ENCODE results near the gene TARBP1.

DNA sequence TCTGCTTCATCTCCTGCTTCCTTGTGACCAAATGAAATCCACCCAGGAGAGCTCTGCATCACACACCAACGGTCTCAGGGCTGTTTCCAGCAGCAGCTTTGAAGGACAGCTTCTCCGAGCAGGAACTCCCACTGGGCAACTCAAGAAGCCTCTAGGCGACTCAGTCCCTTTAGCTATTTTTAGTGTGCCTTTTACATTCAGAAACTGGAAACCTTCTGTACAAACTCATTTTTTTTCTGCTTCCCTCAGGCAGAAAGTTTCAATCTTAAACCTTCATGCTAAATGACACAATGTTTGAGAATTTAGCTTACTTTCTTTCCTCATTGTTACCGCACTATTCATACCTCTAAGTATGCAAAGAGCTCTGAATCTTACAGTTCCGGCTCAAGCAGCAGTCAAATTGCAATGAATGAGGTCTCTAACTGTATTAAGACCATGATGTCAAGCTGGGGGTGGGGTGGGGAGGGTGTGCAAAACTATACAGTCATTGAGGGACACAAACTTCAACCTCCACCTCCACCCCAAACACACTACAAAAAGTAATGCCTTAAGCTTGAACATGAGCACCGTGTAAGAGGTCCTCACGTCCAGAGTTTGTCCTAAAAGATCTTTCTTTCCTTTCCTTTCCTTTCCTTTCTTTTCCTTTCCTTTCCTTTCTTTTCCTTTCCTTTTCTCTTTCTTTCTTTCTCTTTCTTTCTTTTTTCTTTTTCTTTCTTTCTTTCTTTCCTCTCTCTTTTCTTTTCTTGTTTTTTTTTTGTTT lies 16.4 kb upstream of the TARBP1 start:
- TF ChIP-seq, protein P1, sequence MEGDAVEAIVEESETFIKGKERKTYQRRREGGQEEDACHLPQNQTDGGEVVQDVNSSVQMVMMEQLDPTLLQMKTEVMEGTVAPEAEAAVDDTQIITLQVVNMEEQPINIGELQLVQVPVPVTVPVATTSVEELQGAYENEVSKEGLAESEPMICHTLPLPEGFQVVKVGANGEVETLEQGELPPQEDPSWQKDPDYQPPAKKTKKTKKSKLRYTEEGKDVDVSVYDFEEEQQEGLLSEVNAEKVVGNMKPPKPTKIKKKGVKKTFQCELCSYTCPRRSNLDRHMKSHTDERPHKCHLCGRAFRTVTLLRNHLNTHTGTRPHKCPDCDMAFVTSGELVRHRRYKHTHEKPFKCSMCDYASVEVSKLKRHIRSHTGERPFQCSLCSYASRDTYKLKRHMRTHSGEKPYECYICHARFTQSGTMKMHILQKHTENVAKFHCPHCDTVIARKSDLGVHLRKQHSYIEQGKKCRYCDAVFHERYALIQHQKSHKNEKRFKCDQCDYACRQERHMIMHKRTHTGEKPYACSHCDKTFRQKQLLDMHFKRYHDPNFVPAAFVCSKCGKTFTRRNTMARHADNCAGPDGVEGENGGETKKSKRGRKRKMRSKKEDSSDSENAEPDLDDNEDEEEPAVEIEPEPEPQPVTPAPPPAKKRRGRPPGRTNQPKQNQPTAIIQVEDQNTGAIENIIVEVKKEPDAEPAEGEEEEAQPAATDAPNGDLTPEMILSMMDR (IDR thresholded peaks at IDR 0.05), result no peak
- peak; percentile 28 to 38 for TF ChIP-seq POLR2AphosphoS5 (IDR thresholded peaks at IDR 0.05)
